Fibroblast of lung (primary cell): Measurements from ENCODE around the gene ZNF474.

Source experiments
- CTCF ChIP-seq, 2 donors: IDR thresholded peaks in 1 of 2; conservative IDR thresholded peaks in 1 of 2; 1 replicate in 1 of 2; 2 replicates in 1 of 2; pipeline ENCODE4 v1.5.1; 2011 to 2012; ENCODE audit warnings: low read length in 2 of 2, control low read depth in 1 of 2, inconsistent platforms in 1 of 2, low read depth in 1 of 2, mild to moderate bottlenecking in 1 of 2
- EZH2 ChIP-seq: IDR thresholded peaks from 2 replicates; pipeline ENCODE4 v1.5.1; 2012; ENCODE audit warnings: low read length, control low read depth, mild to moderate bottlenecking; ENCODE audit errors: missing control alignments

DNA sequence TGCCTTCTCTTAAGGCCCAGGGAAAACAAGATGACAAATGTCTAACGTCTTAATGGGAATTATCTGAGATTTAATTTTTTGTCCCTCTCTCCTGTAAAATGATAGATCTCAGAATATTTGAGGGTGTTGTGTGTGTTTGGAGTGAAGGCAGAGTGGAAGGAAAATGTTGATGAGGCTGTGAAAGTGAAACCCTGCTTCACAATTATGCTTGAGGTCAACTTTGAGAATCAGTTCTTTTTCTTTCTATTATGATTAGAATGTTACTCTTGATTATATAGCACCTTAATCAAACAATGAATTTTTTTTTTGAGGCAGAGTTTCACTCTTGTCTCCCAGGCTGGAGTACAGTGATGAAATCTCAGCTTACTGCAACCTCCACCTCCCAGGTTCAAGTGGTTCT, 45.8 kb upstream of the ZNF474 start:
- TF ChIP-seq EZH2 = no peak
- no peak for TF ChIP-seq CTCF (conservative IDR thresholded peaks at IDR 0.05 in 1 of 2, IDR thresholded peaks at IDR 0.05 in 1 of 2; ENCODE audit: low read depth in 1 of 2, low read length in 2 of 2)
